ENCODE data around the gene CIB2. TPM values are rescaled to one million over a fixed set of nuclear protein-coding genes. Genes with fewer than 3 reads are reported as not detected.

CIB2 gene
- total RNA-seq, 1 donor from 2014 or later, result 6.7 TPM

- Histone ChIP-seq H3K36me3 (no peaks in the 10 kb centered on the region), H3K9me3 (no peaks in the 10 kb centered on the region), H3K27me3 (no peaks in the 10 kb centered on the region), H3K4me1 (peaks cover 0 to 36% of the 10 kb centered on the region in 2 donors), H3K27ac (peak within 1 kb of the TSS; percentile 90 to 93), H3K4me3 (peak within 1 kb of the TSS; percentile 91 to 94)
- DNase-seq (ENCODE audit: low spot score in 2 of 2), result peak in 1 of 2 donors; percentile 75
- no peak for TF ChIP-seq CTCF (IDR thresholded peaks at IDR 0.05)
- intact Hi-C loops (cut with DNase I), result loop anchor here (1.0 to 10.0 kb wide), 5 partner anchors 54 to 662 kb away; partner anchors contain the start of genes CIB2 and IDH3A
Measured at GRCh38 chr15:78077053-78077870, 54.0 kb downstream of the CIB2 start, which contains the start of gene TBC1D2B. Gene TBC1D2B (minus strand): TSS chr15:78077711. CDS start chr15:78077652, 59 bp downstream.

GRCh38 chr15:78076231-78077052 is 54.8 kb downstream of the CIB2 start:
- intact Hi-C loops (cut with DNase I), result loop anchor here (1.0 to 10.0 kb wide), 5 partner anchors 54 to 662 kb away; partner anchors contain the start of genes CIB2 and IDH3A
- H3K4me1 ChIP-seq, result peaks cover 0 to 45% of the 10 kb centered on the region in 2 donors

GRCh38 chr15:78075490-78076230 is 55.6 kb downstream of the CIB2 start:
- no peak for TF ChIP-seq CTCF (IDR thresholded peaks at IDR 0.05)
- peaks cover 0 to 48% of the 10 kb centered on the region in 2 donors for H3K4me1 ChIP-seq
- H3K9me3 ChIP-seq, result no peaks in the 10 kb centered on the region
- DNase-seq (ENCODE audit: low spot score in 2 of 2), result peak in 1 of 2 donors; percentile 82
- no peaks in the 10 kb centered on the region for H3K36me3 ChIP-seq
- intact Hi-C loops (cut with DNase I), result loop anchor here (1.0 to 10.0 kb wide), 5 partner anchors 11 to 661 kb away; partner anchors contain the start of genes CIB2 and IDH3A
- H3K27ac ChIP-seq, result peak overlapping the region; percentile 90 to 93
- peak overlapping the region; percentile 91 to 94 for H3K4me3 ChIP-seq
- no peaks in the 10 kb centered on the region for H3K27me3 ChIP-seq

More at GRCh38 chr15:78076231-78077052, 54.8 kb downstream of the CIB2 start:
- Histone ChIP-seq H3K9me3 (no peaks in the 10 kb centered on the region), H3K36me3 (no peaks in the 10 kb centered on the region), H3K27me3 (no peaks in the 10 kb centered on the region), H3K27ac (peak overlapping the region; percentile 90 to 93), H3K4me3 (peak overlapping the region; percentile 91 to 94)
- DNase-seq (ENCODE audit: low spot score in 2 of 2), result no peak
- no peak for TF ChIP-seq CTCF (IDR thresholded peaks at IDR 0.05)

- Histone ChIP-seq H3K27me3 (no peaks in the 10 kb centered on the region), H3K4me3 (peak overlapping the region in 1 of 2 donors; percentile 6), H3K36me3 (no peaks in the 10 kb centered on the region), H3K4me1 (peaks cover 3 to 64% of the 10 kb centered on the region in 2 donors), H3K27ac (peak overlapping the region; percentile 37 to 90), H3K9me3 (no peaks in the 10 kb centered on the region)
- TF ChIP-seq CTCF (IDR thresholded peaks at IDR 0.05), result no peak
- DNase-seq (ENCODE audit: low spot score in 2 of 2), result no peak
- intact Hi-C loops (cut with DNase I), result loop anchor here (10.0 kb wide), 1 partner anchor 658 kb away; no protein-coding TSS in a partner anchor
Measured at GRCh38 chr15:78073046-78073787, 58.0 kb downstream of the CIB2 start.
